Measurements from ENCODE around the gene HCRTR2. TPM values are rescaled to one million over a fixed set of nuclear protein-coding genes. Genes with fewer than 3 reads are reported as not detected.

HCRTR2 gene
- polyA plus RNA-seq, 2 of the 4 experiments (the other 2 are of a cell fraction) = not detected

GRCh38 chr6:55286824-55287223 lies 112.5 kb downstream of the HCRTR2 start:
- Histone ChIP-seq H3K4me2 (no peak overlapping the region), H3K9me3 (no peaks in the 10 kb centered on the region), H3K27ac (no peak overlapping the region), H3K4me1 (no peaks in the 10 kb centered on the region), H3K4me3 (no peak overlapping the region)
- POLR2A ChIA-PET = interaction anchor here (0.5 kb wide), 1 partner anchor 1256 kb away, joined by 8 read pairs; no protein-coding TSS in a partner anchor
- DNase-seq (ENCODE audit: low read depth in 1 of 2, low spot score in 1 of 2) (no peak), ATAC-seq (no peak), FAIRE-seq (no peak)
- WGBS (ENCODE audit: missing lambda C conversion rate) = 39% methylated on average over 2 of the region's 2 CpGs
- CTCF ChIA-PET = interaction anchor here (0.6 to 2.1 kb wide), 2 partner anchors 10 to 1044 kb away, joined by 3 to 8 read pairs; no protein-coding TSS in a partner anchor
- TF ChIP-seq EP300 (IDR thresholded peaks at IDR 0.05) (no peak), NFE2L2 (conservative IDR thresholded peaks at IDR 0.05; ENCODE audit: low read length) (no peak), FOSB (CRISPR knock-in tag; IDR thresholded peaks at IDR 0.05) (no peak), POLR2A (IDR thresholded peaks at IDR 0.05; ENCODE audit: low read length) (no peak), EHF (CRISPR knock-in tag; IDR thresholded peaks at IDR 0.05) (no peak), SMC3 (IDR thresholded peaks at IDR 0.05) (no peak), FOXS1 (CRISPR knock-in tag; IDR thresholded peaks at IDR 0.05) (no peak), RAD21 (conservative IDR thresholded peaks at IDR 0.05 in 1 of 2, IDR thresholded peaks at IDR 0.05 in 1 of 2) (no peak), MAZ (IDR thresholded peaks at IDR 0.05; ENCODE audit: borderline replicate concordance, low read depth, low read length) (no peak), MYC (IDR thresholded peaks at IDR 0.05; ENCODE audit: borderline replicate concordance, low read length) (no peak), SREBF2 (IDR thresholded peaks at IDR 0.05) (no peak), FOSL2 (IDR thresholded peaks at IDR 0.05) (no peak), FOSL2 (CRISPR knock-in tag; IDR thresholded peaks at IDR 0.05) (no peak), JUNB (IDR thresholded peaks at IDR 0.05) (no peak), USF2 (IDR thresholded peaks at IDR 0.05) (no peak), CBX2 (IDR thresholded peaks at IDR 0.05; ENCODE audit: borderline replicate concordance, low read depth) (no peak), ATOH8 (CRISPR knock-in tag; IDR thresholded peaks at IDR 0.05; ENCODE audit: low read depth) (no peak), MAX (IDR thresholded peaks at IDR 0.05) (no peak)
- TF ChIP-seq, protein P1, sequence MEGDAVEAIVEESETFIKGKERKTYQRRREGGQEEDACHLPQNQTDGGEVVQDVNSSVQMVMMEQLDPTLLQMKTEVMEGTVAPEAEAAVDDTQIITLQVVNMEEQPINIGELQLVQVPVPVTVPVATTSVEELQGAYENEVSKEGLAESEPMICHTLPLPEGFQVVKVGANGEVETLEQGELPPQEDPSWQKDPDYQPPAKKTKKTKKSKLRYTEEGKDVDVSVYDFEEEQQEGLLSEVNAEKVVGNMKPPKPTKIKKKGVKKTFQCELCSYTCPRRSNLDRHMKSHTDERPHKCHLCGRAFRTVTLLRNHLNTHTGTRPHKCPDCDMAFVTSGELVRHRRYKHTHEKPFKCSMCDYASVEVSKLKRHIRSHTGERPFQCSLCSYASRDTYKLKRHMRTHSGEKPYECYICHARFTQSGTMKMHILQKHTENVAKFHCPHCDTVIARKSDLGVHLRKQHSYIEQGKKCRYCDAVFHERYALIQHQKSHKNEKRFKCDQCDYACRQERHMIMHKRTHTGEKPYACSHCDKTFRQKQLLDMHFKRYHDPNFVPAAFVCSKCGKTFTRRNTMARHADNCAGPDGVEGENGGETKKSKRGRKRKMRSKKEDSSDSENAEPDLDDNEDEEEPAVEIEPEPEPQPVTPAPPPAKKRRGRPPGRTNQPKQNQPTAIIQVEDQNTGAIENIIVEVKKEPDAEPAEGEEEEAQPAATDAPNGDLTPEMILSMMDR (IDR thresholded peaks at IDR 0.05) = no peak
- TF ChIP-seq, protein P2, sequence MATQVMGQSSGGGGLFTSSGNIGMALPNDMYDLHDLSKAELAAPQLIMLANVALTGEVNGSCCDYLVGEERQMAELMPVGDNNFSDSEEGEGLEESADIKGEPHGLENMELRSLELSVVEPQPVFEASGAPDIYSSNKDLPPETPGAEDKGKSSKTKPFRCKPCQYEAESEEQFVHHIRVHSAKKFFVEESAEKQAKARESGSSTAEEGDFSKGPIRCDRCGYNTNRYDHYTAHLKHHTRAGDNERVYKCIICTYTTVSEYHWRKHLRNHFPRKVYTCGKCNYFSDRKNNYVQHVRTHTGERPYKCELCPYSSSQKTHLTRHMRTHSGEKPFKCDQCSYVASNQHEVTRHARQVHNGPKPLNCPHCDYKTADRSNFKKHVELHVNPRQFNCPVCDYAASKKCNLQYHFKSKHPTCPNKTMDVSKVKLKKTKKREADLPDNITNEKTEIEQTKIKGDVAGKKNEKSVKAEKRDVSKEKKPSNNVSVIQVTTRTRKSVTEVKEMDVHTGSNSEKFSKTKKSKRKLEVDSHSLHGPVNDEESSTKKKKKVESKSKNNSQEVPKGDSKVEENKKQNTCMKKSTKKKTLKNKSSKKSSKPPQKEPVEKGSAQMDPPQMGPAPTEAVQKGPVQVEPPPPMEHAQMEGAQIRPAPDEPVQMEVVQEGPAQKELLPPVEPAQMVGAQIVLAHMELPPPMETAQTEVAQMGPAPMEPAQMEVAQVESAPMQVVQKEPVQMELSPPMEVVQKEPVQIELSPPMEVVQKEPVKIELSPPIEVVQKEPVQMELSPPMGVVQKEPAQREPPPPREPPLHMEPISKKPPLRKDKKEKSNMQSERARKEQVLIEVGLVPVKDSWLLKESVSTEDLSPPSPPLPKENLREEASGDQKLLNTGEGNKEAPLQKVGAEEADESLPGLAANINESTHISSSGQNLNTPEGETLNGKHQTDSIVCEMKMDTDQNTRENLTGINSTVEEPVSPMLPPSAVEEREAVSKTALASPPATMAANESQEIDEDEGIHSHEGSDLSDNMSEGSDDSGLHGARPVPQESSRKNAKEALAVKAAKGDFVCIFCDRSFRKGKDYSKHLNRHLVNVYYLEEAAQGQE (IDR thresholded peaks at IDR 0.05) = no peak
- TF ChIP-seq, protein P3, sequence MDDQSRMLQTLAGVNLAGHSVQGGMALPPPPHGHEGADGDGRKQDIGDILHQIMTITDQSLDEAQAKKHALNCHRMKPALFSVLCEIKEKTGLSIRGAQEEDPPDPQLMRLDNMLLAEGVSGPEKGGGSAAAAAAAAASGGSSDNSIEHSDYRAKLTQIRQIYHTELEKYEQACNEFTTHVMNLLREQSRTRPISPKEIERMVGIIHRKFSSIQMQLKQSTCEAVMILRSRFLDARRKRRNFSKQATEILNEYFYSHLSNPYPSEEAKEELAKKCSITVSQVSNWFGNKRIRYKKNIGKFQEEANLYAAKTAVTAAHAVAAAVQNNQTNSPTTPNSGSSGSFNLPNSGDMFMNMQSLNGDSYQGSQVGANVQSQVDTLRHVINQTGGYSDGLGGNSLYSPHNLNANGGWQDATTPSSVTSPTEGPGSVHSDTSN (IDR thresholded peaks at IDR 0.05) = no peak
